GM12875 (cell line): ENCODE measurements around the gene POLE.

Experiments used
- H3K4me3 ChIP-seq: one replicate; pipeline ENCODE4 v1.5.1; 2011; ENCODE audit warnings: low read depth, low read length, control low read depth
- TF ChIP-seq, protein P1 (sequence below): IDR thresholded peaks from 2 replicates; pipeline ENCODE4 v1.5.1; 2011; ENCODE audit warnings: low read depth, mild to moderate bottlenecking, control low read depth, inconsistent platforms, low read length, moderate library complexity, borderline replicate concordance; ENCODE audit not compliant: insufficient read depth

Gene POLE

DNA sequence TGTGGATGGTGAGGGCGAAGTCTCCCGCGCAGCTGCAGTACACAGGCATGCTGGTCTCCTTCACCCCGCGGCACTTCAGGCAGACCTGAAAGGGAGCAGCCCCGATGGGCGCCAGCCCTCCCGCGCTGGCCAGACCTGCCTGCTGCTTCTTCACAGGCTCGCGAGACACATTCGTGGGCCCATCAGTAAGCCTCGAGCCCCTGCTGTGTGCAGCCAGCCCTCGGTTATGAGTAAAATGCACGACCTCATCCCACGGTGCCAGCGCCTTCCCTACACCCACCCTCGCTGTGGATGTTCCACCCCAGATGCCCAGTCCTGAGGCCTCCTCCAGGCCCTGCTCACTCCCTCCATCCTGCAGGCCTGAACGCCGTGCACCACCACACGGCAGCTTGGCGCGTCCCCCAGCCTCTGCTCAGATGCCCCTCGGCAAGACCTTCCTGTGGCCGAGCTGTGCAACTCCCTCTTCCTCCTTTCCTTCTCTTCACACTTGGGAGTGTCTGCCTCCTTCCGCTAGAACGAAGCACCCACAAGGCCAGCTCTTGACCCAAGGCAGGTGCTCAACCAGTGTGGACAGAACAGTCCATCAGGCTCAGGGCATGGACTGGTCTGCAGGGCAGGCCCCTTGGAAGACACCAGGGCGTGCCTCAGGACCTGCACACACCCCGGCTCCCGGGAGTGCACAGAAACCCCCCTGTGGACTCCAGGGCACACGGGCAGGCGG lies 62.1 kb downstream of the POLE start:
- TF ChIP-seq, protein P1, sequence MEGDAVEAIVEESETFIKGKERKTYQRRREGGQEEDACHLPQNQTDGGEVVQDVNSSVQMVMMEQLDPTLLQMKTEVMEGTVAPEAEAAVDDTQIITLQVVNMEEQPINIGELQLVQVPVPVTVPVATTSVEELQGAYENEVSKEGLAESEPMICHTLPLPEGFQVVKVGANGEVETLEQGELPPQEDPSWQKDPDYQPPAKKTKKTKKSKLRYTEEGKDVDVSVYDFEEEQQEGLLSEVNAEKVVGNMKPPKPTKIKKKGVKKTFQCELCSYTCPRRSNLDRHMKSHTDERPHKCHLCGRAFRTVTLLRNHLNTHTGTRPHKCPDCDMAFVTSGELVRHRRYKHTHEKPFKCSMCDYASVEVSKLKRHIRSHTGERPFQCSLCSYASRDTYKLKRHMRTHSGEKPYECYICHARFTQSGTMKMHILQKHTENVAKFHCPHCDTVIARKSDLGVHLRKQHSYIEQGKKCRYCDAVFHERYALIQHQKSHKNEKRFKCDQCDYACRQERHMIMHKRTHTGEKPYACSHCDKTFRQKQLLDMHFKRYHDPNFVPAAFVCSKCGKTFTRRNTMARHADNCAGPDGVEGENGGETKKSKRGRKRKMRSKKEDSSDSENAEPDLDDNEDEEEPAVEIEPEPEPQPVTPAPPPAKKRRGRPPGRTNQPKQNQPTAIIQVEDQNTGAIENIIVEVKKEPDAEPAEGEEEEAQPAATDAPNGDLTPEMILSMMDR = no peak
- no peak overlapping the region for H3K4me3 ChIP-seq

DNA sequence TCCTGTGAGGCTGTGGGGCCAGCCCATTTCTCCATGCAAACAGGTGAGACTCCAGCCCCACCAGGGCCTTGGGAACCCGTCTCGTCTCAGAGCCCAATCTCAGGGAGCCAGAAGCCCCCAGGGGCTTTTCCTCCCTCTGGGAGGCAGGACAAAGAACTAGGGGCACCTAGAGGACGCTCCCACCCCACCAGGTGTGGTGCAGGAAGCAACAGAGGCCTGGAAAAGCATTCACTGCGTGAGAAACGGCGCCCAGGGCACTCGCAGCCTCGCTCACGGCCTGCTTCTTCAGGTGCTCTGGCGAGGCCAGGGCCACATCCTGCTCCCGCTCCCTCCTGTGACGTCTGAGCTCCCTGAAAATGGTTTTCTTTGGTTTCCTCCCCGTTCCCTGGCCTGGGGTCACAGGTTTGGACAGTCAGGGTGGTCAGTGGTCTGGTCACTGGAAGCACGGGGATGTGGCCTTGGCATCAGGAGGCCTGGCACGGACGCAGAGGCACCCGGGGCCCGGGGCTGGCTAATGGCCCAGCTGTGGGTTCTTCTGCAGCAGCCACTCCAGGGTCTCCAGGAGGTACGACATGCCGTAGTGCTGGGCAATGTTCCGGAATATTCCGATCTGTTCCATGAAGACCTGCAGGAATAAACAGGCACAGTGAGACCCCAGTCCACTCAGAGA lies 62.8 kb downstream of the POLE start:
- H3K4me3 ChIP-seq = no peak overlapping the region
- TF ChIP-seq, protein P1 = no peak

DNA sequence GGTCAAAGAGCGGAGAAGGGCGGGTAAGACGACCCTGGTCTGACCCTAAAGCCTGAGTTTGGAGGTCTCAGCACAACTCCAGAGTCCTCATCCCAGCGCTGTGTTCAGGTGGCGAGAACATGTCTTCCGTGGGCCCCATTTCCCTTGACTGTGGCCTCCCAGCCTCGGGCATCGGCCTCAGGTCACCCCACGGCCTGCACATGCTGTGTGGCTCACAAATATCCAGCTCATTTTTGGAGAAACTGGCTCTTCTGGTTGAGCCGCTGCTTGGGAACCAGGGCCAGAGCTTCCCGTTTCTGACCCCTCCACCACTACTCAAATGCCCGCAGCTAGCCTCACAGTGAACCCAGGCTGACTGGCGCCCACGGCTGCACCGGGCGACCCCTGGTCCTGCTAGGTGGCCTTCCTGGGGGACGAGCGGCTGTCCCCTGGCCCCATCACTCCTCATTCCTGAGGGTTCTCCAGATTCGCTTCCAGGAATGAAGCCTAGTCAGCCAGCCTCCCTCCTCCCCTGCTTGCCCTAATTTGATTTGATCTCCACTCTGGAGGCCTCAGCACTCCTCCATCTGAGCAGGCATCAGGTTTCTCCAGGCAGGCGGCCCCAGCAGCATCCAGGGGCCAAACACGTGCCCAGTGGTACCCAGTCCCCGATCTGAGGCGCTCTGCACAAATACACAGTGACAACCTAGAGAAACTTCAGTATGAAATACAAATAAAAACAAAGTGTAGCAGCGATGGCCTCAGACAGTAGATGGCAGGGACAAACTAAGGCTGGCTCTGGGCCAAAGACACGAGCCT lies 63.9 kb downstream of the POLE start:
- TF ChIP-seq, protein P1 = no peak
- no peak overlapping the region for H3K4me3 ChIP-seq

DNA sequence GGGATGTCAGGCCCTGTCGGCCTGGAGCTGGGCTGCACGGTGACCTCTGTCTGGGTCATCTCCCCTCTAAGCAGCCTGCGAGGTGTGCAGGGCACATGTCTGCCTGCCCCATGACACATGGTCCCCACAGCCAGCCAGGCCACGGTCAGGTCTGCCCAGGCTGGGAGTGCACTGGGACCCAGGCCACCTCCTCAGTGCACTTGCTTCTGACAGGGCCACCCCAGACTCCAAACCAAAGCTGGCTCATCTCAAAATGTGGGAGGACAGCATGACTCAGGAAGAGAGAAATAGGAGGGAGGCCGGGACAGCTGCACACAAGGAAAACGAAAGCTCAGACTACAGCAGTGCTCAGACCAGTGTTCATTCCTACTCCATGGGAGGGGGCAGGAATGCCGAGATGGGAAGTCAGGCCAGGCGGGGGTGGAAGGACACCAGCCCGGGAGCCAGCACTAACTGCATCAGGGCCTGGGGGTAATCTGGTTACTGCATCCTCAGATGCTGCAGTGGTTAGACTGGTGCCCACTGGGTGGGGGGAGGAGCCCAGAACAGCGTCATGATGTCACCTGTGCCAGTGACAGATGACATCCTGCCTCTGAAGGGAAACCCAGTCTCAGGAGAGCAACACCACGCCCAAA lies 64.6 kb downstream of the POLE start:
- TF ChIP-seq, protein P1 = no peak
- no peak overlapping the region for H3K4me3 ChIP-seq

DNA sequence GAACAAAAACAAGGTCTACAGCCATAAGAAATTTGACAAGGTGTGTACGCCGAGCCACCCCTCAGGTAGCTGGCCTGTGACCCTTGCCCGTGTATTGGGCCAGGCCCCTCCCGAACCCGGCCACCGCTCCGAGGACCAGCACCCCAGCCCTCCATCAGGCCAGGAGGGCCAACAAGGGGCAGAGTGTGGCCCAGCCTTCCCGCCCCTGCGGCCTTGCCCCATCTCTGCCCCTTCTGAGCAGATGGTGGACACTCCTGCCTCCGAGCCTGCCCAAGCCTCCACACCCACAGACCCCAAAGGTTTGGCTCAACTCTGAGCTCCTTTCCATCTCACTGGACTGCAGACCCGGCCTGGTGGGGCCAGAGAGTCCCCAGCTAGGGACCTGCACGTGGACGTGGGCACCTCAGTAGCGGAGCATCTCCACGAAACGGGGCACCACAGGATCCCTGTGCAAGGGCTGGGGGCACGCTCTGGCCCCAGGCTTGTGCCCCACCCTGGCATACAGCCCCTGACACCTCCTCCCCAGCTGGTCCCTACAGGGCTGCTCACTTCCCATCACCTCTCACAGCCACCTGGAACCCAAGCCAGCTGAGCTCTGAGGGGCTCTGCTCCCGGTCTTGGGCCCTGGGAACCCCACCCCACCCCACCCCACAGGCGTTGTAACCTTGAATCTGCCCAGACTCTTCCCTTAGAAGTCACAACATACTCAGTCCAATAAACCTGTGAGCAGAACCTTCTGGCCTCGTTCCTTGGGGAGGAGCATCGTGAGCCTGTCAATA lies 65.3 kb downstream of the POLE start:
- no peak overlapping the region for H3K4me3 ChIP-seq
- TF ChIP-seq, protein P1 = no peak

DNA sequence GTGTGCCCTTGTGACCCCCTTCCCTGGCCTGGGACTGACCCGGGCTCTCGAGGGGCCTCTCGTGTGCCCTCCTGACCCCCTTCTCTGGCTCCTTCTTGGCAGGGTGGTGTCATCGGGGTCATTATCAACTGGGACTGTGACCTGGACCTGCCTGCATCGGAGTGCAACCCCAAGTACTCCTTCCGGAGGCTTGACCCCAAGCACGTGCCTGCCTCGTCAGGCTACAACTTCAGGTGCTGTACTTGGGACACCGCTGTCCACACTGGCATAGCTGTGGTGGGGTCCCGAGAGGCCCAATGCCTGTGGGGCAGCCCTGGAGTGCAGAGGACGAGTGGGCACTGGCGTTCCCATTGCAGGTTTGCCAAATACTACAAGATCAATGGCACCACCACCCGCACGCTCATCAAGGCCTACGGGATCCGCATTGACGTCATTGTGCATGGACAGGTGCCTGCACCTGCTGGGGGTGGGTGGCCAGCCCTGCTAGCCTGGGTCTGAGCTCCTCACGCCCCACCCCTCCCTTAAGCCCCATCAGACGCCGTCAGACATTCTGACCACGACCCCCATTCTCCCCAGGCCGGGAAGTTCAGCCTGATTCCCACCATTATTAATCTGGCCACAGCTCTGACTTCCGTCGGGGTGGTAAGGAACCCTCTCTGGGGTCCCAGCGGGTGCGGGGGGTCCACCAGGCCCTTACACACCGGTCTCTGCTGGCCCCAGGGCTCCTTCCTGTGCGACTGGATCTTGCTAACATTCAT lies 66.1 kb downstream of the POLE start:
- TF ChIP-seq, protein P1 = no peak
- no peak overlapping the region for H3K4me3 ChIP-seq
